Measurements from ENCODE around the gene TGFBR3.

The TGFBR3 gene

DNA sequence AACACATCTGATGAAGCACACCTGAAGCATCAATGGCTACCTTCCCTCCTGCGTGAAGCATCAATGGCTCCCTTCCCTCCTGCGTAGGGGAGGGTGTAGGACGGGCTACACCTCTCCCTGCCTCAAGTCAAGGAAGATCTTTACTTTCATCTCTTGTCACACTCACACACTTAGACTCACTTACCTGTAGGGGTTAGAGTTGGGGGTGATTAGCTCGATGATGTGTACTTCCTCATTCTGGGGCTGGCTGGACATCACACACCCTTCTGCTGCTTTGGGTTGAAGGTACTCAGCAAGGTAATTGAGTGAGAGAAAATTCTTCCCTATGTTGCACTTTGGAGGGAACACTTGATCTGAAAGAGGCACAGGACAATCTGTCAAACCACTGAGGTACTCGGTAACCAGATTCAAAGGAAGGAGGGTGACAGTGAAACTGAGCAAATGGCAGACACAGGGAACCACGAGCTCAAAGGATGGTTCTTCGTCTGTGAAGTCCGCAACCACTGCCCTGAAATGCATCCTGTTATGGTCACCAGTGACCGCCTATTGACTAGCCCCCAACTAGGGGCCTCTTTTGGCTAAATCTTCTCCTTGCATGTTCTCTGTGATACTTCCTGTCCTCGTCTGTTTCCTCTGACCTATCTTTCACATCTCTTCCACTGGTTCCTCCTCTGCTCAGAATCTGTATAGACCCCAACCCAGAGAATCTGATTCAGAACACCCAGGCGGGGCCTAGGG, 156.2 kb downstream of the TGFBR3 start:
- DNase-seq: peak in 1 of 2 donors; percentile 36

DNA sequence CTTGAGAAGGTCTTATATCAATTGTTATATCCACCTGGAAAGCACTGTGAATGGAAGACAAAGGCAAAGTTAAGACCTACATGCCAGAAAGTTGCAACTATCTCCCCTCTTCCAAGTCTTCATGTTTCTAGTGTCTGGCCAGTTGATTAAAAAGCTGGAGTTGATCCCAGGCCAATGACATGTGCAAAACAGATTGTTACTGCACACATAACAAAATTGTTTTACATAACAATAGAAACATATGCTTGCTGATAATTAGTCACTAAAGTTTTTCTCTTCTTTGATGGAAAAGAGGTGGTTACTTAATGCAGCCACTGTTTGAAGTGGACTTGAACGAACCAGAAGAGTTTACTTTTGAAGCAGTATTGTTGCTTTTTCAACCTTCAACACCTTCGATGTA, 158.2 kb downstream of the TGFBR3 start:
- DNase-seq: no peak

DNA sequence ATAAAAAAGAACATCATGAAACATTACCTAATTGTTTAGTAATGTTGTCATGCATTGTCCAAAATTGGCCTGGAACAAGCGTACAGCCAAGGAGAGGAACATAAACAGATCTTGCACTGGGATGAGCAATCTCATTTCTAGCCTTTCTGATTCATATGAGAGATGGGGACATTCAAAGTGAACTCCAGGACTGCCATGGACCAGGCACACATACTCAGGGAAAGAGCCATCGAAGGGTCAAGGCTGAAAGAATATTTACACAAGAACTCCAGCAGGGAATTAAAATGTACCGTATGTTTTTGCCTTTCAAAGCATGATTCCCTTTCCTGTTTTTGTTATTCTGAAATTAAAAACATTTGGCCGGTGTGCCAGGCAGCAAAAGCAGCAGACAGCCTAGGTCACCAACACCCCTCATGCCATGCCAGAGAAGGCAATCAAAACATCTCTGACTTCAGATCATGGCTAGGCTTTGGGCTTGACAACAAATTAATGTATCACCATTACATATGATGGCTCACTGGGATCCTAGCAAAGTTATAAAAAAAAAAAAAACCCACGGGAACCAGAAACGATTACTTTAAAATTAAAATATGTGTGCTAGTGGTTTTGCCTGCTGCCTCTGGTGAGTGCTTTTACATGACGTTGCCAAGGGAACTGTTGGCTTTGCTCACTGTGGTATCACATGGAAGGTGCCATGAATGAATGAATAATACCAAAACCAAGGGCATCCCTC, 159.8 kb downstream of the TGFBR3 start:
- no peak for DNase-seq

DNA sequence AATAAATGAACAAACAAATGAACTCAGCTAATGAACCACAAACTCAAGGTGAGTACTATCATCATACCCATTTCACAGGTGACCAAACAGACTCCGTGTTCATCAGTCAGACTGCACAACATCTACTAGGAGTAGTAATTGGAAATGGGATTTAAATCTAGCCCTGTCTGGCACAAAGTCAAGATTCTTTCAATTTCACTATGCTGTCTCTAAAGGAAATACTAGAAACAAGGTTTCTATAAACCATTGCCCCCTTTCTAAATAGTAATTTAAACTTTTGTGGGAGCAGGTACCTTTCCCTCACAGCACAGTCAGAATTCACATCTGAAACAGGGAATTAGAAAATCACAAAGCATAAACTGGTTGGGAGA, 160.3 kb downstream of the TGFBR3 start:
- DNase-seq: no peak

DNA sequence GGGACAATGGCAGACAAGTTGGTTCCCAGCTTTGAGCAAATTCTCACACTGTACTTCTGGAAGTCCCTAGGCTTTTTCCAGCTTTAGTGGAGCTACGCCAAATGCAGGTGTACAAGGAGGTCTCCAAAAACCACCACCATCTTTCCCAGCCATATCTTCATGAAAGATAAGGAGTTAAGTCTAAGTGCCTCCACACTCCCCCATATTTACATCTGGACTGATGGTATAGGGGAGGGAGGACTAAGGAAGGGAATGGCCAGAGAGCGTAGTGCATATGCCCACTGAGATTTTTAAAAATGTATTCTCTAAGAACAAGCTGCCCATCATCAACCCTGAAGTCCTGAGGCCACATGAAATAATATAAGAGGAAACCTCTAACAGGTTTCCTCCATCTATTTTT, 161.3 kb downstream of the TGFBR3 start:
- DNase-seq: no peak

DNA sequence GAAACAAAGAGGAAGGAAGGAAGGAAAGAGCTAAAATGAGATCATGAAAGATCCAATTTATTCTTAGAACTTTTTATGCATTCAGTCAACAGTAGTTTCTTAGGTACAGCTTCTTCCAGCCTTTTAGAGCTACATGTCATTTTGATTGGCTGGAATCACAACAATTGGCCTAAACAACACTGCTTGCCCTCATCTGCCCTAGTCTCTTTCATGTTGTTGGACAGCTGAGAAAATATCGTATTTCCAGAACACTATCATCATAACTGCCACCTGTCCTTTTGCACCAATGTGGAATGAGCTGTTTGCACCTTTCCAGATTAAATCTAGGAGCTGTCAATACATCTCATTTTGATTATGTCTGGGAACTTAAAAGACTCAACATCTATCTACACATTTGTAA, 161.7 kb downstream of the TGFBR3 start:
- no peak for DNase-seq

DNA sequence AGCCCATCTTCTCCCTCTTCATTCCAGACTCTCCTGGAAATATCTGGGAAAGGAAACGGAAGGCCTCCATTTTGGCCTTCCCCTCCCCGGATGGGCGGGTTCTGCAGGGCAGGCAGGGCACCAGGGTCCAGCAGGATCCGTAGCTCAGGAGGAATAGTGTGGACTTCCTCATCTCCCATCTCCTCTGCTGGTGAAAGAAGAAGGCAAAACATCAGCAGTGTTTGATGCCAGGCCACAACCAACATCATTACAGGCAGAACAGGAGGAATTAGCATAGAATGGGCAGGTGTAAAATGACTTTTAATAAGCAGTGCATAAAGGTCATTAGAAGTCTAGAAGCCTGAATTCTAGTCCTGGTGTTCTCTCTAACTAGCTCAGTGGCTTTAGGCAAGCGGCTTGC, 165.9 kb downstream of the TGFBR3 start:
- no peak for DNase-seq

DNA sequence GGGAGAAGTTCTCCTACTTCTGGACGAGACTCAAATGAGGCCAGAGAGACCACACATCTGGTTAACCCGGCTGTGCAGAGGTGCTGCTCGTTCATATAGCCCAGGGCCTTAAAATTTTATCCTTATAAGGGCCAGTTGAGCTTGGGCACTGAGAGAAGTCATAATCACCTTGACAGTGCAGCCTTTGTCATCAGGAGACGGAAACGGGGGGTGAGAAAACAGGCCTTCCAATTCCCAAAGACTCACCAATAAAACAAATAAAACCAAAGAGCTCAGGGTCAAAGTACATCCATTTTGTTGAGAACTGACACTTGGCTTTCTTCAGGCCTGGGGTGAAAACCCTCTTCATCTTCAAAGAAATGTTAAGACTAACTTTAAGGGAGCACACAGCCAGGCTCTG, 167.1 kb downstream of the TGFBR3 start:
- DNase-seq: no peak

DNA sequence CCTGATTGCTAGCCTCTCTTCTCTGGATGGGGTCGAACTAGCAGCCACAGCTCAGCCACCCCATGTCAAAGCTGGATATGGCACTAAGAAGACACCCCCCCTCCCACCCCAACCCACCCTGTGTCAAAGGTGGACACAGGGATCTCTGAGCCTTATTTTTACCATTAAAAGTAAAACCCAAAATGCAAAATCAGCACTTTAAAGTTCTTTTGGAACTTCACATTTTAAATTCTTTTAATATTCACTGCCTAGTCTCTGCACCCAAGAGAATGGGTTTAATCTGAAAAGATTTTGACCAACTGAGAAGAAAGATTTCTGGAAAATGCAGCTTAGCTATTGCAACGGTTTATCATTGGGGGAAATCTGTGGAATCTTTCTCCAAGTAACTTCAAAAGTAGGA, 167.6 kb downstream of the TGFBR3 start:
- no peak for DNase-seq

DNA sequence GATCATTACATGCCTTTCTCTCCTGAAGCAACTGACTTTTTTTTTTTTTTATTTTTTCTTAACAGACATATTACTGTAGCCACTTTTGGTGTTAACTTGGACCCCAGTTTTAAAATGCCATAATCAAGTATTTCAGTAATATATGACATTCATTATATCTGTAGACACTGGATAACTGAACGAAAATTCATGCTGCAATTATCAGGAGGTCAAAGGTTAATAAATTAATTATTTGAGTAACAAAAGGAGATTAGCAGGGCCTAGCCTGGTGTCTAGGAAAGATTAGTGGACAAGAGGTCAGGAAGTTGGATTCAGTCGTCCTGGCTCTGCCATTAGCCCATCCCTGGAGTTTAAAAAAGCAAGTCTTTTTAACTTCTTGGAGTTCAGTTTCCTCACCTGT, 168.1 kb downstream of the TGFBR3 start:
- no peak for DNase-seq

DNA sequence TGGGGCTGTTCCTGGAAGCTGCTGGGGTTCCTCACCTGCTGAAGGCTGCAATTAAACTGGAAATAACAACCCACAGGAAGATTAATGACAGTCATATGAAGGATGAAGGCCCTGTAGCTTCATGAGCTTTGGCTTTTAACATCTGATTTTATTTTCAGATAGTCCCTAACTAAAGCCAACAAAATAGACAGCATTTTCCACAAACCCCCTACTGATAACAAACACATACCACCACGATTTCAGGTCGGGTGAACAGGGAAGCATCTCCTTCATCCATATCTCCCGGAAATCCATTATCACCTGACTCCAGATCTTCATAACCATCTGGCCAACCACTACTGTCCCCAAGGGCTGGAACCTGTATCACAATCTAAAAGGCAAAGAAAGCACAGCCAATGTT, 169.6 kb downstream of the TGFBR3 start:
- DNase-seq: no peak

DNA sequence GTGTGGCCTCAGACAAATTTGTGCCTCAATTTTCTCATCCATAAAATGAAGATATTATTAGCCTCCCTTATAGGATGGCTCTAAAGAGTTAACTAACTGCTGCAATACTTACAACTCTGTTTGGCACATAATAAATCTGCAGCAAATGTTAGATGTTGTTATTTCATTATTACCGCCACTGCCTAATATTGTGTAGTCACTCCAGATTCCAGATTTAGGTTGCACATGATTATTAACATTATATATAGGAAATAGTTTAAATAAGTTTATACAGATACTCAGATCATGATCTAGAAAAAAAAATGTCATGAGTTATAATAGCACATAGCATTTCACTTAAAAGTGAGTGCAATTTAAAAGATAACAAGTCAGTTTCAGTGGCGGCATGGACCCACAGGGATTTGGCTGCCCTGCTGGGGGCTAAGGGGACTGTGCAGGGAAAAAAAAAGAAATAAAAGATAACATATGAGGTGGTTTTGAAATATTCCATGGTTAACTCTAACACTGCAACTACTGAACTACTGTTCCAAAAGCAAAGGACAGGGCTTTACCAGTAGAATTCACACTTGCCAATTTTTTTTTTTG, 170.4 kb downstream of the TGFBR3 start:
- DNase-seq: no peak

DNA sequence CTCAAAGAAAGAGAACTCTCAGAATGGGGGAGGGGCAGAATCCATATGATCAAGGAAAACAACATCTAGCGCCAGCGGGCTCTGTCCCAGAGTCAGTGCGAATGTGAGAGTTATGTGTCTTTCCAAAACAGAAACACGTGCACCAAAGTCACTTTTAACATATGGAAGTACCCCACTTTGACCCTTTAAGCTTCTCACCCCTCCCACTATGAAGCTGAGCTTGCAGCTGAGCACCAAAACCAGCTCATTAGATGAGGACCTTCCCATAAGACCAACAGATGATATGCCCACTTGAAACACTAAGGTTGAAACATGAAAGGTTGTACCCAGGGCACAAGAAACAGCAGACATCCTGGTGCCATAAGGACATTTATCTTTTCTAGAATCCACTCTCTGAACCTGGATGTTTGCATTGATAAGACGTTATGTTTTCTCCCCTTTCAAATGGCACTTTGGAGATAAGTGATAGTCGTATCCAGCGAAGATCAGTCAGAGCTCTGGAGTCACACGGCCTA, 171.0 kb downstream of the TGFBR3 start:
- no peak for DNase-seq

DNA sequence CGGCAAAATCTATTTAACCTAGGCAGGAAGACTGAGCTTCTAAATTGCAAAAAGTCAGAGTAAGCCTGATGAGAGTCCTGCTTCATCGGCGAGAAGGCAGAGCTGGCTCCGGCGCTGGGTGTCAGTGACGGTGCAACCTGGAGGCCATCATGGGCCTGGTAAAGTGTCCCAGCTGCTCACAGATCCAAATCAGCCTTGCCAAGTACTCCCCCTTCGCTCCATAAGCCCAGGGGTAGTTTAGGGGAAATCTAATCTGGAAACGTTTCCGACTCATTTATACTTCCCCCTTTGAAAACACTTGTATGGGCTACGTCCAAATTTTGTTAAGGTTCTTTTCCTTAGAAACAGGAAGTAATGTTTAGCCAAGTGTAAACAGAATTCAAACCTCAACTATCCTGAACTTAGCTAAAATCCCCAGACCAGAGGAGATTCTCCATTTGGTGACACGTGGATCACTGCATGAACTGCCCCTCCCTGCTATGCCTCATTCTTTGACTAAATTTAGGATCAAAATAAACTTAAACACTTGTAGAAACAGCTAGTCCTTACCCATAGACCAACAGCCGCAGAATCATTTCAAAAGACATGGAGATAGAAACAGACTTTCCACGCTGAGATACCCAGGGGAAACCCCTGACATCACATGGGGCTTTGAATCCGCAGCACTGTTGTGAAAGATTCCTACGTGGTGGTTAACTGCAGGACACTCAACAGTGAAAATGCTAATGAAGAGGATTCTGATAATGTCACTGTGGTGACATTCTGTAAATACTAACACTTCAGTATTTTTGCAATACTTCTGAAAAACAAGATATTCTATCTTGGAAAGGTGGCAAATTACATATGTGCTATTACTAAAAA, 172.7 kb downstream of the TGFBR3 start:
- peak; percentile 56 to 64 for DNase-seq

DNA sequence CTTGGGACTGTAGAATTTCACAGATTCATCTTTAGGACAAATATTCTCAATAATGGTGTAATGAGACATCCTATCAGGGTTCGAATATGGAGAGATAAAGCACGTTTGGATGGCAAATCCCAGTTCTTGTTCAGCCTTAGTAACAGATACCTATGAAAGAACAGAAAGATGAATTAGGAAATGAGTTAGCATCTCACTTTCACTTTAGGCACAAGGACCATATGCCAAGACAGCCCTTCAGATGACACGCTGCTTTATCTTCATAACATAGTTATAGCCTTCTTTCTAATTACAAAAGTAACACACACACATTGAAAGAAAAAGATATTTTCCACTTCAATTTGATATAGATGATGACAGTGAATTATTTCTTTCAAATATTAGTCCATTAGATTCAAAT, 173.6 kb downstream of the TGFBR3 start:
- no peak for DNase-seq

DNA sequence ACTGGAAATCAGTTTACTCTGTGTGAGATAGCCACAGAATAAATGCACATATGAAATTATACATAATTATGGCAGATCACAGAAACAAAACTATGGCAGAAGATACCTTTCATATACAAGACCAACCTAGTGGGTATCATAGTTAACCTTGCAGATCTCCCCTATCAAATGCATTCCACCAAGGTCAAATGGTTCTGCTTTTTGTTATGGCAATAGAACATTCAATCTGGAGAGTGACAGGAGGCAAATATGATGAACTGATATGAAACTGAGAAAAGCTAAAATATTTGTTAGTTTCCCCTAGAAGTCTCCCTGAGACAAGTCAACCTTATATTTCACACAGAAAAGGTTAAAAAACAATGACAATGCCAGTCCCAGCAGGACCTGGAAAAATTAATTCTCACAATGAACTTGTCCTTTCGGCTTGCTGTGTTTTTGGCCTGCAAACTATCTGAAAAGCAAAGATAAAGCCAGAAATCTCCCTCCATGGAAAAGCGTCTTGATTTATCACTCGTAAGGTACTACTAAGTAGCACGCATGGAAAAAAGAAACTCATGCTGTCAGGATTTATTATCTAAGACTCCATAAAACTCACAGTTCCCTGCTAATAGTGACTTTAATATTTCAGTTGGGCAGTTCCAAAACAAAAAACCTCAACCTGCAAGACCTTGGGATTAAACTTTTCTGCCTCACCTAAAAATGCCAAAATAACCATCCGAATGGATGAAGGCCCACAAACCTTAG, 174.3 kb downstream of the TGFBR3 start:
- no peak for DNase-seq

DNA sequence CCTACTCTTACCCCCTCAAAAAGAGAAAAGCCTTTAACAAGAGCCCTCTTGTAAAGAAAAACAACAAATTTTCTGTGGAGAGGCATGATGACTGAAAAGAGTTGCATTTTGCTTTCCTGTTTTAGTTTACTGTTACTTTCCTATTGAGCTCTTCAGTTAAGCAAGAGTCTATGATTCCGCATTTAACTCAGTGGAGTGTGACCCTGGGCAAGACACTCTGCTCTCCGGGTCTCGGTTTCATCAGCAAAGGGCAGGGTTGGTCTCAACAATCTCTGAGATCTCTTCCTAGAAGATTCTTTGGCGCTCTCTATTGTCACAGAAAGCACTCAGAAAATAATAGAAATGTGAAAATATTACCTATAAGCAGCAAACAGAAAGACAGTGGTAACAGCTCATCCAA, 175.7 kb downstream of the TGFBR3 start:
- no peak for DNase-seq

DNA sequence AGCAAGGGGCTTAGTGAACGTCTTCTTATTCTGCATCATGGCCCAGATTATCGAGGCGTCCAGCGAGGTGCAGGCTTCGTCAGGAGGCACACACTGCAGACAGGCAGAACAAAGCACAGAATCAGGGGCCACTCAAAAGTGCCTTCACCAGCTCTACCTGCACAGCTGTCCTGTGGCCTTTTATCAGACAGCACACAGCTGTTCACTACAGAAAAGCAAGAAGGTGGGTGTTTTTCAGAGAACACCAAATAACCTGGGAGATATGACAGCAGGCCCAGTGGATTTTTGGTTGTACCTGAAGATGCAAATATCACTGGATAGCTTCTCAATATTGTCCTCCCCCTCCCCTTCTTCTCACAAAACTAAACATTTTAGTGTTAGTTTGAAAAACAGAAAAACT, 177.3 kb downstream of the TGFBR3 start:
- DNase-seq: no peak

DNA sequence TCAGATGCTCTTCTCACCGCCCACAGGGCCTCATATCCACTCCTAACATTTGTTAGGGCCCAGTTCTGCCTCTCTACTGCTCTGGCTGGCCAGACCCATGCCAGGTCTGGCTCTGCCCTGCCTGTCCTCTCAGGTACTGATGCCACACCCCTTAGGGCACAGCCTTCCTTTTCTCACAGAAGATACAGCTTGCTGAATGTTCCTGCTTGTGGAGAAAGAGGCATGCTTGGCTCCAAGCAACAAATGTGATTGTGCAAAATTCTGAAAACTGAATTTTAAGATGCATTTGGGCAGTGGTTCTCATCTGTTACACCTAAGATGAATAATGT, 178.1 kb downstream of the TGFBR3 start:
- no peak for DNase-seq

DNA sequence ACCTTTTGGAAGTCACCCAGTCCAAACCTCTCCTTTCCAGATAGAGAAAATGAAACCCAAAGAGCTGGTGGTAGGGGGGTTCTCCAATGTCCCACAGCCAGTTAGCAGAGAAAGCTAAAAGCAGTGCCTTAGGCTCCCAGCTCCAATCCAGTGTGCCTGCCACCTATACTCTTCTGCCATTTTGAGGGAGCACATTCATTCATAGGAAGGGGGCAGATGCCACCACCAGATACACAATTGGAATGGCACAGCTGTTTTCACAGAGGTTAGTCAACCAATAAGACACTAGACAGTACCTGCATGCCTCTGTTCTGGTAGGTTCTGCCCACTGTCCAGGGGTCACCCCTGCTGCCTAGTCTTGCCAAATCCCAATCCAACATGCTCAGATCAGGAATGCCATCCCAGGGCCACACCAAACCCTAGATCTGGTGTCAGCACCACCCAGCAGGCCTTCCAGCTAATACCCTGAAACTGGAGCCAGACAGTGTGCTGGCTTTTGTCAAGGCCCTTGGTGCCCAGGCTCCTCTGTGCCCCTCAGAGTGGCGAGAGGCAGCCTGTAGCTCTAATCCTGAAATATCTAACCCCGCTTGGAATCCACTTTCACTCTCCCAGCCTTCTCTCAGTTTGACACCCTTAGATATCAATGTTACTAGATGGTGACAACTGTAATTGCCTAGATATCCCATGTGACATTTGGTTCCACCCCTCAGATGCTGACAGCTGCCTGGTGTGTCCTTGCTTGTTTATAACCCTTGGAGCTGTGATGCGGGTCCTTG, 178.6 kb downstream of the TGFBR3 start:
- DNase-seq: no peak

DNA sequence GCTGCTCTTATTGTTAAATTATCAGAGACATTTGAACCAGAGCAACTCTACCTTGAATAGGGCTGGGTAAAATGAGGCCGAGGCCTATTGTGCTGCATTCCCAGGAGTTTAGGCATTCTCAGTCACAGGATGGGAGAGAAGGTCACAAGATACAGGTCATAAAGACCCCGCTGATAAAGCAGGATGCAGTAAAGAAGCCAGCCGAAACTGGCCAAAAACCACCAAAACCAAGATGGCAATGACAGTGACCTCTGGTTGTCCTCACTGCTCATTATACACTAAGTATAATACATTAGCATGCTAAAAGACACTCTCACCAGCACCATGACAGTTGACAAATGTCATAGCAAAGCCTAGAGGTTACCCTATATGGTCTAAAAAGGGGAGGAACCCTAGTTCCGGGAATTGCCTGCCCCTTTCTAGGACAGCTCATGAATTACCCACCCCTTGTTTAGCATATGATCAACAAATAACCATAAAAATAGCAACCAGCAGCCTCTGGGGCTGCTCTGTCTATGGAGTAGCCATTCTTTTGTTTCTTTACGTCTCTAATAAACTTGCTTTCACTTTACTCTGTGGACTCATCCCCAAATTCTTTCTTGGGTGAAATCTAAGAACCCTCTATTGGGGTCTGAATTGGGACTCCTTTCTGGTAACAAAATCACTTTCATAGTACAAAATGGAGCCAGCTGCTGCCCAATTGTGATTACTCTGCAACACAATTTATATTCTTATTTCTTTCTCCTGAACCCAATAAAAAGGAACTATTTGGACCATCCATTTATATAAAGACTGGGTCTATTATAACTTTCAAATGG, 179.6 kb downstream of the TGFBR3 start:
- DNase-seq: no peak

Data from CD4-positive, alpha-beta T cell treated with Interferon alpha-2 for 1 hour (primary cell).